ENCODE measurements around the gene UBFD1.
"Not testable (repeated sequence)": the region's sequence is repeated elsewhere in the genome, so short reads cannot be mapped to it uniquely, and the experiment has no call there.

Gene UBFD1

DNA sequence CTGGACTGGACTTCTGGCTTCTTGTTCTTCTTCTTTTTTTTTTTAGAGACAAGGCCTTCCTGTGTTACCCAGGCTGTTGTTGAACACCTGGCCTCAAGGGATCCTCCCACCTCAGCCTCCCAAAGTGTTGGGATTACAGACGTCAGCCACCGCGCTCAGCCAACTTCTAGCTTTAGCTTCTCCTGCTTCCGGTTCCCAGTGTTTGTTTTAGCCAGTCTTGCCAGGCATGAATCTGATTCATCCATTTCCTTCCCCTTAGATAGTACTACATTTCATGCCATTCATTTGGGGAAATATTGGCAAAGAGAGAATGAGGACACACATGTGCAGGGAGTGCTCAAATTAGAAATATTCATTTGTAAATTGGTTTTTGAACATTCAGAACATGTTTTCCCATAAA, 50.7 kb downstream of the UBFD1 start:
- peak; percentile 20 for DNase-seq (ENCODE audit: low read depth, low spot score)

DNA sequence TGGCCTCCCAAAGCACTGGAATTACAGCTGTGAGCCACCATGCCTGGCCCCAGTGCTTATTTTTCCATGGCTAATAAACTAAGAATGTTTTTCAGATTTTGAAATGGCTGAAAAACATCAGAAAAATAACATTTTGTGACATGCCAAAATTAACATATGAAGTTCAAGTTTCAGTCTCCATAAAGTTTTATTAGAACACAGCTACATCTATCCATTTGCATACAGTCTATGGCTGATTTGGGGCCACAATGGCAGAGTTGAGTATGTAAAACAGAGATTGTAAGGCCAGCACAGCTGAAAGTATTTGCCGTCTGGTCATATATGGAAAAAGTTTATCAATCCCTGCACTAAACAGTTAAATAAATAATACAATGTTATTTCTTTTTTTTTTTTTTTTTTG, 52.4 kb downstream of the UBFD1 start:
- DNase-seq (ENCODE audit: low read depth, low spot score): no peak

DNA sequence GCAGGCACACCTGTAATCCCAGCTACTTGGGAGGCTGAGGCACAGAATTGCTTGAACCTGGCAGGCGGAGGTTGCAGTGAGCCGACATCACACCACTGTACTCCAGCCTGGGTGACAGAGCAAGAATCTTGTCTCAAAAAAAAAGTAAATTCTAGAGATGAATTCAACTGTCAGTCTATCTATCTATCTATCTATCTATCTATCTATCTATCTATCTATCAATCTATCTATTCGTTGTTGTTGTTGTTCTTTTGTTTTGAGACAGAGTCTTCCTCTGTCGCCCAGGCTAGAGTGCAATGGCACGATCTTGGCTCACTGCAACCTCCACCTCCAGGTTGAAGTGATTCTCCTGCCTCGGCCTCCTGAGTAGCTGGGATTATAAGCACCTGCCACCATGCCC, 53.4 kb downstream of the UBFD1 start:
- not testable (repeated sequence) for DNase-seq (ENCODE audit: low read depth, low spot score)

DNA sequence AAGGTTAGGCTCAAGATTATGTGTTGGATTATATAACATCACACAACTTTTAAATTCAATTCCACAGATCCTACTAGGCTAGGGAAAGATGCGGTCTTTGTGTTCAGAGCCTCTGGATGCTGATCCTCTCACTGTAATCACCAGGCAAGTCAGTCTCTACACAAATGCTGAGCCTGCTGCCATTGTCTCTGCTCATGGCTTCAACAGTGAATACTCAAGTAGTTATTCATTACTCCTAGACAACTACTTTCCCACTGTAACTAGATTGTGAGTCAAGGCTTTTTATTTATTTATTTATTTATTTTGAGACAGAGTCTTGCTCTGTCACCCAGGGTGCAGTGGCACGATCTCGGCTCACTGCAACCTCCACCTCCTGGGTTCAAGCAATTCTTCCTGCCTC, 54.4 kb downstream of the UBFD1 start:
- no peak for DNase-seq (ENCODE audit: low read depth, low spot score)

DNA sequence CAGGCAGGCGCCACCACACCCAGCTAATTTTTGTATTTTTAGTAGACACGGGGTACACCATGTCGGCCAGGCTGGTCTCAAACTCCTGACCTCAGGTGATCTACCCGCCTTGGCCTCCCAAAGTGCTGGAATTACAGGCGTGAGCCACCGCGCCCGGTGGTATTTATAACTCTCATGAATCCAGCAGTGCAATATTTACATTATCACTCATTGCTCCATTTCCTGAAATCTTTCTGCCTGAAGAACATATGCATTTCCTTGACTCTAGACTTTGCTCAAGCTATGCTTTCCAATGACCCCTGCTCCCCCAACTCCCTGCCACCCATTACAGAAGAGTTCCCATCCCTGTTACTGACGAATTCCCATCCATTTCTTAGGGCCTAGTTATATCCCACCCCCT, 58.3 kb downstream of the UBFD1 start:
- no peak for DNase-seq (ENCODE audit: low read depth, low spot score)
